Measurements from ENCODE around the gene MESP1.

Gene MESP1

GRCh38 chr15:89750560-89751542 lies at the start of gene MESP1 (continued):
- TF ChIP-seq GLI2 (tag by site-specific recombination; IDR thresholded peaks at IDR 0.05; ENCODE audit: borderline replicate concordance, low read depth) (no peak), YY2 (tag by site-specific recombination; IDR thresholded peaks at IDR 0.05) (no peak), ZNF658 (tag by site-specific recombination; IDR thresholded peaks at IDR 0.05) (no peak), ZNF76 (tag by site-specific recombination; IDR thresholded peaks at IDR 0.05; ENCODE audit: borderline replicate concordance, low read depth) (no peak), ZNF704 (tag by site-specific recombination; IDR thresholded peaks at IDR 0.05) (no peak), OVOL3 (tag by site-specific recombination; IDR thresholded peaks at IDR 0.05) (no peak), ZSCAN5A (tag by site-specific recombination; IDR thresholded peaks at IDR 0.05) (no peak), SCRT2 (tag by site-specific recombination; IDR thresholded peaks at IDR 0.05) (peak; percentile 97), ZNF239 (tag by site-specific recombination; IDR thresholded peaks at IDR 0.05) (no peak), ZBTB10 (tag by site-specific recombination; IDR thresholded peaks at IDR 0.05) (no peak), ZNF549 (tag by site-specific recombination; IDR thresholded peaks at IDR 0.05) (no peak), ZNF747 (tag by site-specific recombination; IDR thresholded peaks at IDR 0.05) (no peak), ZSCAN30 (tag by site-specific recombination; IDR thresholded peaks at IDR 0.05) (peak; percentile 68), GLIS1 (tag by site-specific recombination; IDR thresholded peaks at IDR 0.05) (no peak), ZSCAN23 (tag by site-specific recombination; IDR thresholded peaks at IDR 0.05) (no peak), ZNF843 (tag by site-specific recombination; IDR thresholded peaks at IDR 0.05) (no peak), PRDM10 (tag by site-specific recombination; IDR thresholded peaks at IDR 0.05) (no peak), ZBTB8A (tag by site-specific recombination; IDR thresholded peaks at IDR 0.05) (peak; percentile 80), ZNF2 (tag by site-specific recombination; IDR thresholded peaks at IDR 0.05) (no peak), TRIM28 (IDR thresholded peaks at IDR 0.05; ENCODE audit: borderline replicate concordance, low read length) (no peak), GLIS2 (tag by site-specific recombination; IDR thresholded peaks at IDR 0.05) (peak; percentile 63), ZNF175 (tag by site-specific recombination; IDR thresholded peaks at IDR 0.05) (no peak), ZNF501 (tag by site-specific recombination; IDR thresholded peaks at IDR 0.05) (no peak), MEIS1 (CRISPR knock-in tag; IDR thresholded peaks at IDR 0.05; ENCODE audit: borderline replicate concordance) (no peak), ZNF394 (tag by site-specific recombination; IDR thresholded peaks at IDR 0.05; ENCODE audit: borderline replicate concordance) (no peak), ZBTB7A (tag by site-specific recombination; IDR thresholded peaks at IDR 0.05; ENCODE audit: low read depth) (no peak), ZNF707 (tag by site-specific recombination; IDR thresholded peaks at IDR 0.05) (no peak), ZBTB21 (tag by site-specific recombination; IDR thresholded peaks at IDR 0.05) (no peak), ZNF670 (tag by site-specific recombination; IDR thresholded peaks at IDR 0.05; ENCODE audit: low read depth) (no peak), ZNF623 (tag by site-specific recombination; IDR thresholded peaks at IDR 0.05) (no peak), ZNF580 (tag by site-specific recombination; IDR thresholded peaks at IDR 0.05) (no peak)
